K562 (cell line): ENCODE measurements around the gene PCCA. TPM values are rescaled to one million over a fixed set of nuclear protein-coding genes. Genes with fewer than 3 reads are reported as not detected.

Experiments
- ATAC-seq: fragments of 200-7000 bp; cut with Tn5 transposase; 3 replicates; pipeline ENCODE4 v1.9.1; 2020; ENCODE audit warnings: moderate library complexity
- BruUV-seq: library from RNA; stranded (reverse); fragments of 400-500 nt; replicated peaks from 2 replicates; lab custom pipeline; 2021; lab: Mats Ljungman, UMichigan
- CTCF ChIA-PET: fragments of 300-600 bp; formaldehyde crosslinking; extraction: SDS; loops from one replicate; lab custom pipeline; 2021; ENCODE audit warnings: low intra/inter-chr PET ratio; lab: Yijun Ruan, JAX
- POLR2A ChIA-PET: fragments of 300-600, 350-650 bp; sonication (Branson Sonifier 250); formaldehyde crosslinking; extraction: SDS; loops from one replicate; lab custom pipeline; 2021; ENCODE audit warnings: antibody characterized with exemption, inconsistent platforms; lab: Yijun Ruan, JAX
- DNase-seq, 4 experiments: peaks; one replicate each; pipeline versions ENCODE4 v3.0.0 to v3.0.0-alpha.2; 2011 to 2018; ENCODE audit warnings: low spot score in 3 of 4, mixed read lengths in 3 of 4; ENCODE audit errors: extremely low read depth in 1 of 4
- FAIRE-seq: peaks from 2 replicates; lab custom pipeline; 2011; peaks lifted over from hg19 to GRCh38; lab: Jason Lieb, UNC
- H2AFZ ChIP-seq: 2 replicates; pipeline ENCODE4 v1.6.0; 2011; ENCODE audit warnings: low read depth, low read length, control low read depth, inconsistent platforms
- H3K27ac ChIP-seq: fragments of 200-600 bp; 3 replicates; pipeline ENCODE4 v1.8.0; 2011; ENCODE audit warnings: low read depth, mild to moderate bottlenecking, control low read depth, inconsistent platforms, low read length, moderate library complexity, mixed read lengths; ENCODE audit errors: extremely low read depth
- H3K27me3 ChIP-seq, 2 experiments: fragments of 300-600 bp in 1 of 2; 2 replicates in 1 of 2; 3 replicates in 1 of 2; pipeline versions ENCODE4 v1.6.0 to v1.8.0; 2011; ENCODE audit warnings: inconsistent platforms in 2 of 2, low read length in 2 of 2, mild to moderate bottlenecking in 1 of 2, mixed read lengths in 1 of 2, moderate library complexity in 1 of 2; ENCODE audit not compliant: control insufficient read depth in 2 of 2, insufficient read depth in 2 of 2
- H3K36me3 ChIP-seq: fragments of 300-600 bp; 3 replicates; pipeline ENCODE4 v1.8.0; 2011; ENCODE audit warnings: mild to moderate bottlenecking, low read length, inconsistent platforms; ENCODE audit not compliant: control insufficient read depth, insufficient read depth
- H3K4me1 ChIP-seq, 2 experiments: fragments of 200-600 bp in 1 of 2; replicated peaks in 1 of 2; 2 replicates in 1 of 2; 3 replicates in 1 of 2; pipeline versions ENCODE4 v1.5.1 to v1.8.0; 2011; ENCODE audit warnings: inconsistent platforms in 2 of 2, low read length in 2 of 2, mild to moderate bottlenecking in 1 of 2, mixed read lengths in 1 of 2, moderate library complexity in 1 of 2; ENCODE audit not compliant: control insufficient read depth in 2 of 2, insufficient read depth in 2 of 2
- H3K4me2 ChIP-seq: 2 replicates; pipeline ENCODE4 v1.6.1; 2011; ENCODE audit warnings: low read length, control low read depth, inconsistent platforms, mixed read lengths; ENCODE audit not compliant: insufficient read depth
- H3K4me3 ChIP-seq: fragments of 200-600 bp; sonication (generic), shearing (Covaris generic); 2 replicates; pipeline ENCODE4 v1.5.1; 2016; ENCODE audit warnings: control low read depth, inconsistent platforms
- H3K79me2 ChIP-seq: fragments of 200-600 bp; 3 replicates; pipeline ENCODE4 v1.8.0; 2011; ENCODE audit warnings: low read length, inconsistent platforms; ENCODE audit not compliant: control insufficient read depth, insufficient read depth
- H3K9ac ChIP-seq, 2 experiments: 2 replicates each; pipeline versions ENCODE4 v1.6.0 to v1.6.1; 2011; ENCODE audit warnings: low read depth in 2 of 2, low read length in 2 of 2, control low read depth in 1 of 2, inconsistent platforms in 1 of 2, mild to moderate bottlenecking in 1 of 2, mixed read lengths in 1 of 2; ENCODE audit not compliant: insufficient read depth in 1 of 2
- H3K9me1 ChIP-seq: one replicate; pipeline ENCODE4 v1.6.0; 2011; ENCODE audit warnings: inconsistent platforms, mild to moderate bottlenecking, low read length, moderate library complexity; ENCODE audit not compliant: control insufficient read depth, insufficient read depth
- H3K9me3 ChIP-seq: replicated peaks from 2 replicates; pipeline ENCODE4 v1.5.1; 2011; ENCODE audit warnings: low read depth, low read length, inconsistent platforms; ENCODE audit not compliant: control insufficient read depth, insufficient read depth
- H4K20me1 ChIP-seq: replicated peaks from 2 replicates; pipeline ENCODE4 v1.6.1; 2011; ENCODE audit warnings: low read length, inconsistent platforms, mixed read lengths; ENCODE audit not compliant: control insufficient read depth, insufficient read depth
- ARID3A ChIP-seq: IDR thresholded peaks from 2 replicates; pipeline ENCODE4 v1.6.1; 2012; ENCODE audit warnings: low read depth, low read length, improper control_type of control experiment, borderline replicate concordance
- CBX8 ChIP-seq: fragments of 200-600 bp; sonication (generic); IDR thresholded peaks from 2 replicates; pipeline ENCODE4 v1.6.1; 2012; ENCODE audit warnings: borderline replicate concordance, mixed run types, low read depth, mild to moderate bottlenecking, moderate library complexity, mixed read lengths, low read length, control low read depth, inconsistent platforms; ENCODE audit not compliant: poor library complexity, severe bottlenecking; ENCODE audit errors: extremely low read depth
- ELF1 ChIP-seq: fragments of 200-800 bp; sonication (Bioruptor generic); IDR thresholded peaks from 2 replicates; pipeline ENCODE4 v1.6.1; 2016; ENCODE audit warnings: missing genetic modification characterization, missing compliant biosample characterization
- FOXJ2 ChIP-seq: fragments of 200-800 bp; sonication (Bioruptor generic); IDR thresholded peaks from 2 replicates; pipeline ENCODE4 v1.6.1; 2016; ENCODE audit warnings: missing genetic modification characterization, missing compliant biosample characterization
- FUS ChIP-seq: fragments of 200-400 bp; formaldehyde crosslinking; optimal IDR thresholded peaks from 2 replicates; pipeline ENCODE3; 2017; ENCODE audit warnings: low read depth, low read length
- HNRNPL ChIP-seq: fragments of 200-400 bp; formaldehyde crosslinking; IDR thresholded peaks from 2 replicates; pipeline ENCODE4 v1.6.1; 2017; ENCODE audit warnings: low read depth, mild to moderate bottlenecking, low read length
- HOXB6 ChIP-seq: fragments of 250-450 bp; sonication (Bioruptor Pico); IDR thresholded peaks from 2 replicates; pipeline ENCODE4 v1.5.1; 2022; ENCODE audit warnings: mild to moderate bottlenecking, borderline replicate concordance
- IRF9 ChIP-seq: fragments of 450-650 bp; IDR thresholded peaks from 2 replicates; pipeline ENCODE4 v1.6.1; 2016; ENCODE audit warnings: missing biosample characterization, missing genetic modification characterization
- NFE2 ChIP-seq: IDR thresholded peaks from 2 replicates; pipeline ENCODE4 v1.6.1; 2014; ENCODE audit warnings: antibody characterized with exemption, low read depth
- POLR2G ChIP-seq: fragments of 200-400 bp; formaldehyde crosslinking; IDR thresholded peaks from 2 replicates; pipeline ENCODE4 v1.6.1; 2017; ENCODE audit warnings: low read depth, mild to moderate bottlenecking, antibody characterized with exemption, low read length, moderate library complexity
- POLR2H ChIP-seq: IDR thresholded peaks from 2 replicates; pipeline ENCODE4 v1.6.1; 2016; ENCODE audit warnings: missing genetic modification characterization, low read depth, mild to moderate bottlenecking, control low read depth, missing compliant biosample characterization, moderate library complexity
- RAD21 ChIP-seq, 2 experiments: fragments of 250-450 bp in 1 of 2; fragments of 450-650 bp in 1 of 2; sonication (Bioruptor Pico) in 1 of 2; formaldehyde crosslinking in 1 of 2; IDR thresholded peaks in 1 of 2; conservative IDR thresholded peaks in 1 of 2; 2 replicates each; pipeline versions ENCODE4 v1.4.0 to v1.8.0; 2020 to 2022; ENCODE audit warnings: mild to moderate bottlenecking in 2 of 2, moderate library complexity in 1 of 2
- USF1 ChIP-seq: sonication (generic); formaldehyde crosslinking; IDR thresholded peaks from 2 replicates; pipeline ENCODE4 v1.9.0; 2022; ENCODE audit warnings: mild to moderate bottlenecking, missing genetic modification reagents
- ZBTB7A ChIP-seq: IDR thresholded peaks from 2 replicates; pipeline ENCODE4 v1.6.1; 2011; ENCODE audit warnings: low read depth, mild to moderate bottlenecking, low read length, moderate library complexity, borderline replicate concordance; ENCODE audit not compliant: control insufficient read depth
- ZNF134 ChIP-seq: fragments of 250-450 bp; sonication (Bioruptor Pico); conservative IDR thresholded peaks from 2 replicates; pipeline ENCODE4 v1.4.0; 2020
- ZNF586 ChIP-seq: fragments of 450-650 bp; formaldehyde crosslinking; conservative IDR thresholded peaks from 2 replicates; pipeline ENCODE4 v1.4.0; 2020; ENCODE audit warnings: mild to moderate bottlenecking, moderate library complexity
- ZNF79 ChIP-seq: fragments of 250-450 bp; sonication (Bioruptor Pico); IDR thresholded peaks from 2 replicates; pipeline ENCODE4 v1.4.0; 2020; ENCODE audit warnings: low read depth, mild to moderate bottlenecking, moderate library complexity
- WGBS: fragments of 100-300 bp; shearing (Covaris generic); methylation state at CpG from one replicate; pipeline ENCODE4 v1.1.6; 2016; ENCODE audit warnings: low coverage, mixed read lengths; ENCODE audit not compliant: insufficient coverage; ENCODE audit errors: missing lambda C conversion rate; 5-methylcytosine and 5-hydroxymethylcytosine counted together
- in situ Hi-C: fragments of 300-500 bp; cut with MboI; formaldehyde crosslinking; loops from 4 replicates; pipeline ENCODE4 v1.15.0; 2018; ENCODE audit warnings: inconsistent platforms, mixed read lengths
- intact Hi-C: fragments of 100-400 bp; cut with micrococcal nuclease; formaldehyde crosslinking; loops from 2 replicates; pipeline ENCODE4 v1.14.2; 2022
- polyA plus RNA-seq, 8 experiments: library from polyadenylated mRNA; depleted of rRNA in 4 of 8; stranded (reverse) in 5 of 8; unstranded in 3 of 8; fragments of >200 nt; fragmentation: Nextera tagmentation in 2 of 8; fragmentation: Illumina TruSeq in 1 of 8; extraction: Ambion mirVana in 2 of 8; extraction: Trizol in 1 of 8; gene quantifications; 2 replicates each; pipeline versions ENCODE4 v1.2.1 to v1.2.3, GENCODE V29; 2011 to 2014; ENCODE audit warnings: inconsistent platforms in 1 of 8, missing spikeins in 1 of 8
- total RNA-seq, 7 experiments: library from RNA; depleted of rRNA in 6 of 7; stranded (reverse); fragments of >200 nt in 6 of 7; fragmentation: Illumina TruSeq in 2 of 7; extraction: Trizol in 2 of 7; gene quantifications; 2 replicates each; pipeline versions ENCODE4 v1.2.1 to v1.2.3, GENCODE V29; 2011 to 2021; ENCODE audit warnings: low replicate concordance in 1 of 7

PCCA gene
- total and polyA plus RNA-seq, 9 of the 15 experiments (the other 6 are each of a cell fraction or from before 2014, with no cell fraction given), result 5.2 to 14.1 (median 9.7) TPM

GRCh38 chr13:100464006-100464405 lies 375.1 kb downstream of the PCCA start:
- WGBS, result 8% methylated on average over 2 of the region's 4 CpGs
- POLR2A ChIA-PET, result no interaction called here
- BruUV-seq, result no TSS peak

More at GRCh38 chr13:100464006-100464405, 375.1 kb downstream of the PCCA start:
- H3K4me2 ChIP-seq, result no peak overlapping the region
- FAIRE-seq (no peak), DNase-seq (no peak), ATAC-seq (no peak)
- in situ Hi-C loops, result no loop called here
- H4K20me1 ChIP-seq, result no peaks in the 10 kb centered on the region
- no peaks in the 10 kb centered on the region; a peak in 1 of 5 replicates for H3K27me3 ChIP-seq
- H3K79me2 ChIP-seq, result no peaks in the 10 kb centered on the region
- no peaks in the 10 kb centered on the region for H3K9me1 ChIP-seq
- no peaks in the 10 kb centered on the region for H3K36me3 ChIP-seq
- H3K27ac ChIP-seq, result no peak overlapping the region
- no peak overlapping the region for H2AFZ ChIP-seq
- no peak for TF ChIP-seq CBX8
- TF ChIP-seq POLR2G, result no peak
- TF ChIP-seq ZBTB7A, result no peak
- TF ChIP-seq ARID3A, result no peak
- no peak for TF ChIP-seq ZNF134
- TF ChIP-seq HNRNPL, result no peak
- no peak for TF ChIP-seq USF1 (CRISPR knock-in tag)
- no peak for TF ChIP-seq FOXJ2 (tag)
- TF ChIP-seq ZNF79 (CRISPR knock-in tag), result no peak
- TF ChIP-seq RAD21 (CRISPR knock-in tag; conservative IDR thresholded peaks at IDR 0.05 in 1 of 2, IDR thresholded peaks at IDR 0.05 in 1 of 2), result no peak
- no peak for TF ChIP-seq HOXB6 (CRISPR knock-in tag)
- no peak for TF ChIP-seq ZNF586 (CRISPR knock-in tag)
- TF ChIP-seq FUS, result no peak
- no peak for TF ChIP-seq POLR2H (tag)
- no peak for TF ChIP-seq NFE2
- TF ChIP-seq ELF1, result no peak
- TF ChIP-seq IRF9 (tag), result no peak
- no peak overlapping the region for H3K9ac ChIP-seq
- CTCF ChIA-PET, result no interaction called here
- no peak overlapping the region for H3K4me3 ChIP-seq
- intact Hi-C loops, result no loop called here
- H3K4me1 ChIP-seq, result no peaks in the 10 kb centered on the region
- H3K9me3 ChIP-seq, result no peaks in the 10 kb centered on the region
